IMR-90 (cell line): ENCODE measurements around the gene POLR3F. TPM values are rescaled to one million over a fixed set of nuclear protein-coding genes. Genes with fewer than 3 reads are reported as not detected.

Experiments used
- ATAC-seq: fragments of 200-7000 bp; cut with Tn5 transposase; 2 replicates; pipeline ENCODE4 v1.9.1; 2020; ENCODE audit warnings: low read depth, mild to moderate bottlenecking, moderate library complexity
- BruUV-seq: library from RNA; stranded (reverse); fragments of 400-500 nt; replicated peaks from 2 replicates; lab custom pipeline; 2021; lab: Mats Ljungman, UMichigan
- CTCF ChIA-PET: fragments of 300-600 bp; formaldehyde crosslinking; extraction: SDS; loops from one replicate; lab custom pipeline; 2021; ENCODE audit warnings: antibody characterized with exemption; lab: Yijun Ruan, JAX
- POLR2A ChIA-PET: fragments of 300-600 bp; sonication (Branson Sonifier 250); formaldehyde crosslinking; loops from one replicate; lab custom pipeline; 2022; ENCODE audit warnings: antibody characterized with exemption; ENCODE audit not compliant: unreplicated experiment; lab: Charles Lee
- DNase-seq: peaks from one replicate; pipeline ENCODE4 v3.0.0; 2013
- H2AFZ ChIP-seq: replicated peaks from 2 replicates; pipeline ENCODE3; 2013; ENCODE audit warnings: low read length, mild to moderate bottlenecking; ENCODE audit not compliant: poor library complexity
- H2AK5ac ChIP-seq: 2 replicates; pipeline ENCODE4 v1.6.1; 2013; ENCODE audit warnings: low read depth, low read length, inconsistent platforms
- H2AK9ac ChIP-seq: replicated peaks from 2 replicates; pipeline ENCODE3; 2013; ENCODE audit warnings: mild to moderate bottlenecking, low read depth, low read length, moderate library complexity; ENCODE audit not compliant: poor library complexity
- H2BK120ac ChIP-seq: 2 replicates; pipeline ENCODE4 v1.6.1; 2013; ENCODE audit warnings: low read depth, low read length, inconsistent platforms
- H2BK15ac ChIP-seq: 3 replicates; pipeline ENCODE4 v1.6.1; 2013; ENCODE audit warnings: low read depth, low read length, inconsistent platforms
- H2BK20ac ChIP-seq: 2 replicates; pipeline ENCODE4 v1.6.1; 2013; ENCODE audit warnings: low read depth, mild to moderate bottlenecking, inconsistent platforms, low read length, moderate library complexity
- H2BK5ac ChIP-seq: 2 replicates; pipeline ENCODE4 v1.6.1; 2013; ENCODE audit warnings: mild to moderate bottlenecking, low read depth, low read length, inconsistent platforms; ENCODE audit not compliant: poor library complexity, severe bottlenecking
- H3K14ac ChIP-seq: replicated peaks from 2 replicates; pipeline ENCODE4 v1.6.1; 2013; ENCODE audit warnings: low read depth, low read length, inconsistent platforms
- H3K18ac ChIP-seq: 2 replicates; pipeline ENCODE4 v1.6.1; 2013; ENCODE audit warnings: low read depth, low read length, control low read depth
- H3K23ac ChIP-seq: 2 replicates; pipeline ENCODE4 v1.6.1; 2013; ENCODE audit warnings: low read depth, low read length, inconsistent platforms
- H3K27ac ChIP-seq: 2 replicates; pipeline ENCODE4 v1.5.1; 2013; ENCODE audit warnings: mild to moderate bottlenecking, control low read depth, low read length; ENCODE audit not compliant: insufficient read depth
- H3K27me3 ChIP-seq: 2 replicates; pipeline ENCODE4 v1.6.1; 2013; ENCODE audit warnings: low read length; ENCODE audit not compliant: control insufficient read depth, insufficient read depth
- H3K36me3 ChIP-seq: 2 replicates; pipeline ENCODE4 v1.6.1; 2013; ENCODE audit warnings: low read length, mixed read lengths; ENCODE audit not compliant: control insufficient read depth, insufficient read depth
- H3K4ac ChIP-seq: 2 replicates; pipeline ENCODE4 v1.6.1; 2013; ENCODE audit warnings: low read depth, low read length, inconsistent platforms
- H3K4me1 ChIP-seq: 2 replicates; pipeline ENCODE4 v1.6.1; 2013; ENCODE audit warnings: low read length, mixed read lengths; ENCODE audit not compliant: control insufficient read depth, insufficient read depth
- H3K4me2 ChIP-seq: 2 replicates; pipeline ENCODE4 v1.6.1; 2013; ENCODE audit warnings: low read depth, mild to moderate bottlenecking, control low read depth, low read length, moderate library complexity
- H3K4me3 ChIP-seq: 2 replicates; pipeline ENCODE4 v1.5.1; 2013; ENCODE audit warnings: low read depth, mild to moderate bottlenecking, control low read depth, low read length, moderate library complexity; ENCODE audit not compliant: insufficient read depth
- H3K56ac ChIP-seq: 2 replicates; pipeline ENCODE4 v1.6.1; 2013; ENCODE audit warnings: low read length, inconsistent platforms; ENCODE audit not compliant: insufficient read depth; ENCODE audit errors: extremely low read depth
- H3K79me1 ChIP-seq, 2 experiments: 2 replicates each; pipeline ENCODE4 v1.6.1; 2013; ENCODE audit warnings: low read length in 2 of 2, inconsistent platforms in 1 of 2, low read depth in 1 of 2
- H3K9ac ChIP-seq: 2 replicates; pipeline ENCODE4 v1.6.1; 2013; ENCODE audit warnings: low read depth, low read length, control low read depth
- H3K9me1 ChIP-seq: 2 replicates; pipeline ENCODE4 v1.6.1; 2013; ENCODE audit warnings: low read length, inconsistent platforms; ENCODE audit not compliant: insufficient read depth
- H3K9me3 ChIP-seq: 2 replicates; pipeline ENCODE4 v1.6.1; 2013; ENCODE audit warnings: low read length; ENCODE audit not compliant: control insufficient read depth, insufficient read depth
- H4K20me1 ChIP-seq: 2 replicates; pipeline ENCODE4 v1.6.1; 2013; ENCODE audit warnings: low read length, inconsistent platforms; ENCODE audit not compliant: insufficient read depth
- H4K5ac ChIP-seq: 2 replicates; pipeline ENCODE4 v1.6.1; 2013; ENCODE audit warnings: mild to moderate bottlenecking, low read depth, low read length, control low read depth
- H4K8ac ChIP-seq, 2 experiments: 2 replicates each; pipeline ENCODE4 v1.6.1; 2013; ENCODE audit warnings: low read depth in 2 of 2, low read length in 2 of 2, control low read depth in 1 of 2, inconsistent platforms in 1 of 2
- H4K91ac ChIP-seq: 2 replicates; pipeline ENCODE4 v1.6.1; 2013; ENCODE audit warnings: low read depth, low read length, inconsistent platforms; ENCODE audit not compliant: insufficient read depth
- BHLHE40 ChIP-seq: fragments of 150-350 bp; IDR thresholded peaks from 2 replicates; pipeline ENCODE4 v1.6.1; 2016; ENCODE audit warnings: mild to moderate bottlenecking, low read depth, low read length
- CEBPB ChIP-seq: IDR thresholded peaks from 2 replicates; pipeline ENCODE4 v1.6.1; 2012; ENCODE audit warnings: low read depth, low read length, improper control_type of control experiment
- CHD1 ChIP-seq: IDR thresholded peaks from 2 replicates; pipeline ENCODE4 v1.6.1; 2012; ENCODE audit warnings: low read depth, low read length, improper control_type of control experiment
- CTCF ChIP-seq: conservative IDR thresholded peaks from 2 replicates; pipeline ENCODE4 v1.5.1; 2012; ENCODE audit warnings: mild to moderate bottlenecking, low read depth, low read length, improper control_type of control experiment
- FOS ChIP-seq: fragments of 150-350 bp; IDR thresholded peaks from 2 replicates; pipeline ENCODE4 v1.6.1; 2016; ENCODE audit warnings: low read depth, low read length
- MAFK ChIP-seq: IDR thresholded peaks from 2 replicates; pipeline ENCODE4 v1.6.1; 2012; ENCODE audit warnings: low read depth, low read length, improper control_type of control experiment
- MAZ ChIP-seq: IDR thresholded peaks from 2 replicates; pipeline ENCODE4 v1.6.1; 2012; ENCODE audit warnings: low read depth, mild to moderate bottlenecking, low read length, improper control_type of control experiment, moderate library complexity, borderline replicate concordance
- MXI1 ChIP-seq: IDR thresholded peaks from 2 replicates; pipeline ENCODE4 v1.6.1; 2012; ENCODE audit warnings: low read depth, mild to moderate bottlenecking, low read length, moderate library complexity, borderline replicate concordance
- NFE2L2 ChIP-seq: fragments of 150-350 bp; IDR thresholded peaks from 2 replicates; pipeline ENCODE4 v1.6.1; 2016; ENCODE audit warnings: low read depth, mild to moderate bottlenecking, low read length
- POLR2A ChIP-seq: IDR thresholded peaks from 2 replicates; pipeline ENCODE4 v1.6.1; 2012; ENCODE audit warnings: mild to moderate bottlenecking, low read depth, low read length
- RAD21 ChIP-seq: IDR thresholded peaks from 2 replicates; pipeline ENCODE4 v1.6.1; 2012; ENCODE audit warnings: low read length, improper control_type of control experiment
- RCOR1 ChIP-seq: IDR thresholded peaks from 2 replicates; pipeline ENCODE4 v1.6.1; 2012; ENCODE audit warnings: mild to moderate bottlenecking, low read length, improper control_type of control experiment; ENCODE audit not compliant: insufficient replicate concordance
- RFX5 ChIP-seq: IDR thresholded peaks from 2 replicates; pipeline ENCODE4 v1.8.0; 2012; ENCODE audit warnings: low read depth, mild to moderate bottlenecking, low read length, moderate library complexity
- SMC3 ChIP-seq: fragments of 150-350 bp; IDR thresholded peaks from 2 replicates; pipeline ENCODE4 v1.6.1; 2016; ENCODE audit warnings: low read depth, mild to moderate bottlenecking, antibody characterized with exemption, low read length, moderate library complexity
- WGBS, 2 experiments: methylation state at CpG; one replicate each; pipeline versions ENCODE4 v1.1.5 to v1.1.7; 2013; ENCODE audit warnings: missing lambda C conversion rate in 2 of 2; ENCODE audit not compliant: insufficient read length in 1 of 2; ENCODE audit errors: extremely low coverage in 2 of 2; 5-methylcytosine and 5-hydroxymethylcytosine counted together
- dilution Hi-C: fragments of 300-500 bp; cut with HindIII; formaldehyde crosslinking; loops from one replicate; pipeline ENCODE4 v1.14.3; 2018; ENCODE audit warnings: low sequenced_read_pairs; ENCODE audit not compliant: unreplicated experiment
- in situ Hi-C: fragments of 300-500 bp; cut with MboI; formaldehyde crosslinking; loops from 3 replicates; pipeline ENCODE4 v1.14.3; 2019; ENCODE audit warnings: low sequenced_read_pairs, inconsistent platforms, mixed read lengths
- intact Hi-C: fragments of 100-400 bp; cut with micrococcal nuclease; formaldehyde crosslinking; loops from 2 replicates; pipeline ENCODE4 v1.10.0; 2022
- polyA plus RNA-seq, 3 experiments: library from polyadenylated mRNA; depleted of rRNA; stranded (reverse); fragments of >200 nt; gene quantifications; 2 replicates each; pipeline ENCODE4 v1.2.3, GENCODE V29; 2012; ENCODE audit warnings: low replicate concordance in 1 of 3
- total RNA-seq: library from RNA; depleted of rRNA; stranded (reverse); fragments of >200 nt; gene quantifications from 2 replicates; pipeline ENCODE4 v1.2.3, GENCODE V29; 2012
- TF ChIP-seq, protein P1 (sequence below): fragments of 150-350 bp; IDR thresholded peaks from 2 replicates; pipeline ENCODE4 v1.6.1; 2017; ENCODE audit warnings: mild to moderate bottlenecking, antibody characterized with exemption, low read length, low read depth
- TF ChIP-seq, protein P2 (sequence below): fragments of 150-350 bp; IDR thresholded peaks from 2 replicates; pipeline ENCODE4 v1.6.1; 2016; ENCODE audit warnings: low read depth, mild to moderate bottlenecking, low read length, moderate library complexity, borderline replicate concordance

POLR3F gene
- total and polyA plus RNA-seq, 2 of the 4 experiments (the other 2 are of a cell fraction): 5.7 to 7.2 TPM

DNA sequence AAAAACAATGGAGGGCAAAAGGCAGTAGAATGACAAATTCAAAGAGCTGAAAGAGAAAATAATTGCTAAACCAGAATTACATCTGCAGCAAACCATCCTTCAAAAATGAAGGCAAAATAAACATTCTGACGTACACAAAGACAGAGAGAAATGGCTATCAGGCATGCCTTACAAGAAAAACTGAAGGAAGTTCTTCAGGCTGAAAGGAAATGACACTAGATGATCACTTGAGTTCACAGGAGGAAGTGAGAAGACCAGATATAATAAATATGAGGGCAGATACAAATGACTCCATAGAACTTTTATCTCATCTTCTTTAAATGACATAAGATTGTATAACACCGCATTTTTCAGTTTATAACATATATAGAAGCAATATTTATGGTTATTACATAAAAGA lies 30.3 kb upstream of the POLR3F start:
- no peak overlapping the region for H3K4ac ChIP-seq
- H3K36me3 ChIP-seq: no peaks in the 10 kb centered on the region
- no peak overlapping the region for H2BK15ac ChIP-seq
- no peak overlapping the region for H3K4me2 ChIP-seq
- no peak overlapping the region for H3K18ac ChIP-seq
- H2BK120ac ChIP-seq: no peak overlapping the region
- H3K9me1 ChIP-seq: no peaks in the 10 kb centered on the region
- DNase-seq: peak; percentile 1
- H3K27ac ChIP-seq: no peak overlapping the region
- no peak overlapping the region for H4K91ac ChIP-seq
- no peaks in the 10 kb centered on the region for H3K27me3 ChIP-seq
- BruUV-seq: no TSS peak
- no peak overlapping the region for H2BK20ac ChIP-seq
- in situ Hi-C loops: no loop called here
- intact Hi-C loops: no loop called here
- no peaks in the 10 kb centered on the region for H3K9me3 ChIP-seq
- no CpG with 5 or more reads among the region's 2 CpGs for WGBS, 2 experiments
- H2AK9ac ChIP-seq: no peak overlapping the region
- H3K4me1 ChIP-seq: no peaks in the 10 kb centered on the region
- no peak overlapping the region for H3K14ac ChIP-seq
- no peak for ATAC-seq
- POLR2A ChIA-PET: no interaction called here
- TF ChIP-seq MXI1 (no peak), CEBPB (no peak), POLR2A (no peak), FOS (no peak), RAD21 (no peak), CHD1 (no peak), RCOR1 (no peak), BHLHE40 (no peak), RFX5 (no peak), MAZ (no peak), CTCF (no peak), MAFK (no peak), NFE2L2 (no peak), SMC3 (no peak)
- TF ChIP-seq, protein P1, sequence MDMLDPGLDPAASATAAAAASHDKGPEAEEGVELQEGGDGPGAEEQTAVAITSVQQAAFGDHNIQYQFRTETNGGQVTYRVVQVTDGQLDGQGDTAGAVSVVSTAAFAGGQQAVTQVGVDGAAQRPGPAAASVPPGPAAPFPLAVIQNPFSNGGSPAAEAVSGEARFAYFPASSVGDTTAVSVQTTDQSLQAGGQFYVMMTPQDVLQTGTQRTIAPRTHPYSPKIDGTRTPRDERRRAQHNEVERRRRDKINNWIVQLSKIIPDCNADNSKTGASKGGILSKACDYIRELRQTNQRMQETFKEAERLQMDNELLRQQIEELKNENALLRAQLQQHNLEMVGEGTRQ: no peak
- TF ChIP-seq, protein P2, sequence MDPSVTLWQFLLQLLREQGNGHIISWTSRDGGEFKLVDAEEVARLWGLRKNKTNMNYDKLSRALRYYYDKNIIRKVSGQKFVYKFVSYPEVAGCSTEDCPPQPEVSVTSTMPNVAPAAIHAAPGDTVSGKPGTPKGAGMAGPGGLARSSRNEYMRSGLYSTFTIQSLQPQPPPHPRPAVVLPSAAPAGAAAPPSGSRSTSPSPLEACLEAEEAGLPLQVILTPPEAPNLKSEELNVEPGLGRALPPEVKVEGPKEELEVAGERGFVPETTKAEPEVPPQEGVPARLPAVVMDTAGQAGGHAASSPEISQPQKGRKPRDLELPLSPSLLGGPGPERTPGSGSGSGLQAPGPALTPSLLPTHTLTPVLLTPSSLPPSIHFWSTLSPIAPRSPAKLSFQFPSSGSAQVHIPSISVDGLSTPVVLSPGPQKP: no peak
- H3K56ac ChIP-seq: no peak overlapping the region
- no peak overlapping the region for H3K23ac ChIP-seq
- H2BK5ac ChIP-seq: no peak overlapping the region
- H3K79me1 ChIP-seq: no peaks in the 10 kb centered on the region
- no peak overlapping the region for H3K9ac ChIP-seq
- dilution Hi-C loops: no loop called here
- H2AK5ac ChIP-seq: no peak overlapping the region
- CTCF ChIA-PET: interaction anchor here (0.7 kb wide), 1 partner anchor 104 kb away, joined by 3 read pairs; no protein-coding TSS in a partner anchor
- no peaks in the 10 kb centered on the region for H4K20me1 ChIP-seq
- H4K8ac ChIP-seq: no peak overlapping the region
- H3K4me3 ChIP-seq: no peak overlapping the region
- no peak overlapping the region for H4K5ac ChIP-seq
- no peak overlapping the region for H2AFZ ChIP-seq
